IPS-15b (cell line): ENCODE measurements around the gene NASP.
A peak's percentile ranks its signal among the peaks of the same experiment; 100 is the strongest.
"Not testable (repeated sequence)": the region's sequence is repeated elsewhere in the genome, so short reads cannot be mapped to it uniquely, and the experiment has no call there.

ENCODE experiments used
- H3K27me3 ChIP-seq: one replicate; pipeline ENCODE4 v1.6.1; 2013; ENCODE audit warnings: low read length; ENCODE audit not compliant: control insufficient read depth, insufficient read depth
- H3K36me3 ChIP-seq: one replicate; pipeline ENCODE4 v1.6.1; 2013; ENCODE audit warnings: low read length; ENCODE audit not compliant: control insufficient read depth, insufficient read depth
- H3K4me1 ChIP-seq: one replicate; pipeline ENCODE4 v1.6.1; 2013; ENCODE audit warnings: mild to moderate bottlenecking, low read length; ENCODE audit not compliant: control insufficient read depth, insufficient read depth
- H3K4me3 ChIP-seq: one replicate; pipeline ENCODE4 v1.5.1; 2013; ENCODE audit warnings: low read depth, low read length
- H3K9ac ChIP-seq: one replicate; pipeline ENCODE4 v1.6.1; 2013; ENCODE audit warnings: low read depth, mild to moderate bottlenecking, low read length
- H3K9me3 ChIP-seq: one replicate; pipeline ENCODE4 v1.6.1; 2013; ENCODE audit warnings: mild to moderate bottlenecking, low read length; ENCODE audit not compliant: control insufficient read depth, insufficient read depth

Gene NASP

GRCh38 chr1:45570631-45571030 is 13.2 kb upstream of the NASP start:
- Histone ChIP-seq H3K36me3 (peaks cover 42% of the 10 kb centered on the region), H3K27me3 (no peaks in the 10 kb centered on the region), H3K9me3 (no peaks in the 10 kb centered on the region), H3K4me1 (peaks cover 10% of the 10 kb centered on the region), H3K4me3 (no peak overlapping the region), H3K9ac (no peak overlapping the region)

GRCh38 chr1:45573231-45573804 is 10.5 kb upstream of the NASP start:
- no peak overlapping the region for H3K9ac ChIP-seq

DNA sequence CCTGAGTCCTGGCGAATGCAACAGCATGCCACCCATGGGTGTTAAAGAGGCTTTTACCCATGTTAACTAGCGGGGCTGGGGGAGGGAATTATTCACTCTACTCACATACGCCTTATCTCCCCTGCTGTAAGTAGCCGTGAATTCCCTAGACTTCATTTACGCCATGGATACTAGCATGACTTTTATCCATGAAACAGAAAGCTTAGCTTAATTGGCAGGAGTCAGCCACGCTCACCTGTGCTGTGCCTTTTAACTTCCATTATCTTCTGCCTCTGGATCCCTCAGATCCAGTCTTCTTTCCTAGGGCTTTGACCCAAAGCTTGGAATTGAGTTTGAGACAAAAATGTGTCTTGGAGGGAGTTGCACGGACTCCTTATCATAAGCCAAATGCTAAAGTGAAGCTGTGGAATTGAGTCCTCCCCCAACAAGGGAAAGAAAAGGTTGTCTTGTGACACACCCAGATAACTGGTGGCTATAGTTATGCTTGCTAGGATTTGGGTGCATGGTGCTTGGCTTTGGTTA is 9.7 kb upstream of the NASP start:
- H3K27me3 ChIP-seq, result no peaks in the 10 kb centered on the region
- H3K9me3 ChIP-seq, result no peaks in the 10 kb centered on the region
- H3K4me1 ChIP-seq, result peaks cover 10% of the 10 kb centered on the region
- H3K4me3 ChIP-seq, result no peak overlapping the region
- no peak overlapping the region for H3K9ac ChIP-seq
- peaks cover 13% of the 10 kb centered on the region for H3K36me3 ChIP-seq

More at GRCh38 chr1:45573231-45573804, 10.5 kb upstream of the NASP start:
- Histone ChIP-seq H3K4me3 (no peak overlapping the region), H3K27me3 (no peaks in the 10 kb centered on the region), H3K4me1 (peaks cover 10% of the 10 kb centered on the region), H3K36me3 (peaks cover 20% of the 10 kb centered on the region), H3K9me3 (no peaks in the 10 kb centered on the region)

DNA sequence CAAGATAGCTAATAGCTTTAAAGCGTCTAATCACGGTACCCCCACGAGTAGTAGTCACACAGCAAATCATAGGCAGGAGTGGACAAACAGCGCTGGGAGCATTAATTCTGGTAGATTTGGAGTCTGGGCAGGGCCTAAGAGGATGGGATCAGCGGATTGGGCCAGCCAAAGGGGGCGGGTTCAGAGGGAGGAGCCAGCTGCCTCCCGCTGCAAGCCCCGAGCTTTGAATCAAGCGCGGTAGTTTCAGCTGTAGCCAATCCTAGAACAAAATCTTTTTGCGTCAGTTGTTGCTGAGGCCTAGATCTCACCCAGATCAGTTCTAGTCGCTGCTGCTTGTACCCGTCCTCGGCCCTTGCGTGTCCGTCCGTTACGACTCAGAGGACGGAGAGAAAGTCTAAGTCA is 576 bp upstream of the NASP start:
- no peaks in the 10 kb centered on the region for H3K9me3 ChIP-seq
- peak overlapping the region; percentile 63 for H3K9ac ChIP-seq
- H3K36me3 ChIP-seq, result peaks cover 6% of the 10 kb centered on the region
- H3K4me3 ChIP-seq, result peak overlapping the region; percentile 94
- no peaks in the 10 kb centered on the region for H3K4me1 ChIP-seq
- H3K27me3 ChIP-seq, result no peaks in the 10 kb centered on the region

DNA sequence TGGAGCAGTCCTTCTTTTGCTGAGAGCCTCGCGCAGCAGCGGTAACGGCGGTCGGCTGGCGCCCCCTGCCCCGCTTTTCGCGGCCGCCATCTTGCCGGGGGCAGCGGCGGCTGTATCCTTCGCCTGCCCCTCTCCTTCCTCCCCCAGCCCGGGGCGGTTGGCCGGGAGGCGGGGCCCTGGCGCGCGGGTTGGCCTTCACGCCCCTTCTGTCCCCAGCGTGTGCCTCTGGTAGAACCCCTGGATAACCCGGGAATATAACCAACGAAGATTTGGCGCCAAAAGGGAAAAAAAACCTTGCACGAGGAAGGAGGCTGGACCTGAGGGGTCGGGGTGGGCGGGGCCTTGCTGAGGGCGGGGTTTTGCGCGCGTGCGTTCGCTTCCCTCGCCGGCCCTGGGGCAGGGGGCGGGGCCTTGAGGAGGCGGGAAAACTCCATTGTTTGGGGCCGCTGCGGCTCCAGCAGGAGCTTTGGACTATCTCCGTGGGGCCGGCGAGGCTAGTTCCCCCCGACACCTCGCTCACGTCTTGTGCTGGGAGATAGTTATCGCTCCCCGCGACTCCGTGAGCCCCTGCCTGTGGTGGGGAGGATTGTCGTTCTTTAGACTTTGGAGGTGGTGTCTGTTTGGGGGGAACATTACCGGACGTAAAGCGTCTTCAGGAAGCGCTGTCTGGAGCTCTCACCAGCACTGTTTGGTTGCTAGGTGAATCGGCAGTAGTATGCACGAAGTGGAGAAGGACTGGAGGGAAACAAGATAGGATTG is 689 bp downstream of the NASP start:
- Histone ChIP-seq H3K27me3 (no peaks in the 10 kb centered on the region), H3K9ac (peak overlapping the region; percentile 100), H3K36me3 (peaks cover 9% of the 10 kb centered on the region), H3K4me3 (peak overlapping the region; percentile 94), H3K9me3 (no peaks in the 10 kb centered on the region), H3K4me1 (no peaks in the 10 kb centered on the region)

GRCh38 chr1:45585110-45585426 is 1.2 kb downstream of the NASP start:
- Histone ChIP-seq H3K9ac (peak overlapping the region; percentile 100), H3K36me3 (peaks cover 9% of the 10 kb centered on the region), H3K4me3 (peak overlapping the region; percentile 94), H3K4me1 (peaks cover 3% of the 10 kb centered on the region), H3K9me3 (no peaks in the 10 kb centered on the region), H3K27me3 (no peaks in the 10 kb centered on the region)

DNA sequence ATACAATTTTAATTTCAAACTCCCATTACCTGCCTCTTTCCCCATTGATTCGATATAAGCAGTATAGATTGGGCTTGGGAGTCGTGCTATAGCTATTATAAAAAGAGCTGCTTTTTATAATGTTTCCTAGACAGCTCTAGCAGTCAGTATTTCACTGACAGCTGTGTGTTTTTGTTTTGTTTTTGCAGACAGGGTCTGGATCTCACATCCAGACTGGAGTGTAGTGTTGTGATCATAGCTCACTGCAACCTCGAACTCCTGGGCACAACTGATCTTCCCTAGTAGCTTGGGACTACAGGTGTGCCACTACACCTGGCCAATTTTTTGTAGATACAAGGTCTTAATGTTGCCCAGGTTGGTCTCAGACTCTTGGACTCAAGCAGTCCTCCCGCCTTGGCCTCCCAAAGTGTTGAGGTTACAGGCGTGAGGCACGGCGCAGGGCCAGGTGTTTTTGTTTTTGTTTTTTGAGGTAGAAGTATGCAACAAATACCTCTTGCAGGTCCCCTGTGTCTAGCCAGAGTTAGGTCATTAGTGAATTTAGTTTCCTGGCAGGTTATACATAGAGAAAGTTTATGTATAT is 1.7 kb downstream of the NASP start:
- H3K4me1 ChIP-seq, result peaks cover 3% of the 10 kb centered on the region
- no peaks in the 10 kb centered on the region for H3K27me3 ChIP-seq
- peak overlapping the region; percentile 100 for H3K9ac ChIP-seq
- peak overlapping the region; percentile 94 for H3K4me3 ChIP-seq
- no peaks in the 10 kb centered on the region for H3K9me3 ChIP-seq
- peaks cover 9% of the 10 kb centered on the region for H3K36me3 ChIP-seq

DNA sequence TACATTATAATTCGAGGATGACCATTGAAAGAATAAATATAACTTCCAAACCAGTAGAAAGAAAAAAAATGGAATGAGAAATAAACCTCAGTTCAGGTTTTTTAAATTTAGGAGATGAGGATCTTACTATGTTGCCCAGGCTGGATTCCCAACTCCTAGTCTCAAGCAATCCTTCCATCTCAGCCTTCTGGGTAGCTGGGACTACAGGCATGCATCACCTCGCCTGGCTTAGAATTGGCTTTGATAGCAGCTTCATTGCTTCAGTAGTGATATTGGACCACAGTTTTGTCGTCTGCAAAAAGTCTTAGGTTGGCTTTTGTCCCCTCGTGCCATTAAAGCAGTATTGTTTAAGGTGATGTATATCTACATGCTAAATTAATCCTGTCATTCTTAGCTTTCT is 2.9 kb downstream of the NASP start:
- Histone ChIP-seq H3K9ac (no peak overlapping the region), H3K9me3 (no peaks in the 10 kb centered on the region), H3K4me3 (peak overlapping the region; percentile 94), H3K4me1 (peaks cover 3% of the 10 kb centered on the region), H3K36me3 (peaks cover 15% of the 10 kb centered on the region), H3K27me3 (no peaks in the 10 kb centered on the region)

DNA sequence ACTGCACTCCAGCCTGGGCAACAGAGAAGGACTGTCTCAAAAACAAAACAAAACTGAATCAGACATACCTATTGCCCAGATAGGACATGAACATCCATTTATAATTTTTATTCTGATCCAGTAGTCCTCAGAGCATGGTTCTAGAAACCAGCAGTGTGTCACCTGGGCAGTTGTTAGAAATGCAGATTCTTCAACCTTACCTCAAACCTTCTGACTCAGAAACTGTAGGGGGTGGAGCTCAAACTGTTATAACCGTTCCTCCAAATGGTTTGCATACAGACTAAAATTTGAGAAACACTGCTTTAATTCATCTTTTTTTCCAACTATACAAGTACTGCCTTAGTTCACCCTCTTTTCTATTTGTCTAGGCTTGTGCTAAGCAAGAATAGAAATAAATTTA is 6.0 kb downstream of the NASP start:
- no peak overlapping the region for H3K4me3 ChIP-seq
- H3K36me3 ChIP-seq, result peaks cover 32% of the 10 kb centered on the region
- no peak overlapping the region for H3K9ac ChIP-seq
- no peaks in the 10 kb centered on the region for H3K9me3 ChIP-seq
- H3K27me3 ChIP-seq, result no peaks in the 10 kb centered on the region
- peaks cover 3% of the 10 kb centered on the region for H3K4me1 ChIP-seq

DNA sequence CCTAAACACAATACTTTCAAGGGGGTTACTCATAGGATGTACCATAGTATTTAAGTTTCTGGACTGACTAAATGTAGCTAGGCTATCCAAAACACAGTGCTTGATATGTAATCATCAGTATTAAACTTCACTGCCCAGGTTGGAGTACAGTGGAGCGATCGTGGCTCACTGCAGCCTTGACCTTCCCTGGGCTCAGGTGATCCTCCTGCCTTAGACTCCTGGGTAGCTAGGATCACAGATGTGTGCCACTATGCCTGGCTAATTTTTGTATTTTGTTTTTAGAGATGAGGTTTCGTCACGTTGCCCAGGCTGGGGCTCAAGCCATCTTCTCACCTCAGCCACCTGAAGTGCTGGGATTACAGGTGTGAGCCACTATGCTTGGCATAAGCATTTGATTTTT is 10.6 kb downstream of the NASP start:
- Histone ChIP-seq H3K27me3 (no peaks in the 10 kb centered on the region), H3K36me3 (peaks cover 30% of the 10 kb centered on the region), H3K9me3 (no peaks in the 10 kb centered on the region), H3K4me3 (no peak overlapping the region), H3K9ac (no peak overlapping the region), H3K4me1 (peaks cover 3% of the 10 kb centered on the region)

GRCh38 chr1:45596765-45597164 is 12.9 kb downstream of the NASP start:
- not testable (repeated sequence) for H3K9ac ChIP-seq, H3K27me3 ChIP-seq, H3K4me3 ChIP-seq, H3K4me1 ChIP-seq, H3K9me3 ChIP-seq
- H3K36me3 ChIP-seq, result peaks cover 24% of the 10 kb centered on the region

- H3K27me3 ChIP-seq, result no peaks in the 10 kb centered on the region
- no peaks in the 10 kb centered on the region for H3K4me1 ChIP-seq
- H3K9ac ChIP-seq, result no peak overlapping the region
- H3K36me3 ChIP-seq, result peaks cover 30% of the 10 kb centered on the region
- H3K4me3 ChIP-seq, result no peak overlapping the region
- no peaks in the 10 kb centered on the region for H3K9me3 ChIP-seq
Measured at GRCh38 chr1:45604239-45604638, 20.4 kb downstream of the NASP start.
